IMR-90 (cell line): Measurements from ENCODE around the gene SMYD2. TPM values are rescaled to one million over a fixed set of nuclear protein-coding genes. Genes with fewer than 3 reads are reported as not detected.

Source experiments
- ATAC-seq: fragments of 200-7000 bp; cut with Tn5 transposase; 2 replicates; pipeline ENCODE4 v1.9.1; 2020; ENCODE audit warnings: low read depth, mild to moderate bottlenecking, moderate library complexity
- BruUV-seq: library from RNA; stranded (reverse); fragments of 400-500 nt; replicated peaks from 2 replicates; lab custom pipeline; 2021; lab: Mats Ljungman, UMichigan
- CTCF ChIA-PET: fragments of 300-600 bp; formaldehyde crosslinking; extraction: SDS; loops from one replicate; lab custom pipeline; 2021; ENCODE audit warnings: antibody characterized with exemption; lab: Yijun Ruan, JAX
- POLR2A ChIA-PET: fragments of 300-600 bp; sonication (Branson Sonifier 250); formaldehyde crosslinking; loops from one replicate; lab custom pipeline; 2022; ENCODE audit warnings: antibody characterized with exemption; ENCODE audit not compliant: unreplicated experiment; lab: Charles Lee
- DNase-seq: peaks from one replicate; pipeline ENCODE4 v3.0.0; 2013
- H2AFZ ChIP-seq: replicated peaks from 2 replicates; pipeline ENCODE3; 2013; ENCODE audit warnings: low read length, mild to moderate bottlenecking; ENCODE audit not compliant: poor library complexity
- H2AK5ac ChIP-seq: 2 replicates; pipeline ENCODE4 v1.6.1; 2013; ENCODE audit warnings: low read depth, low read length, inconsistent platforms
- H2AK9ac ChIP-seq: replicated peaks from 2 replicates; pipeline ENCODE3; 2013; ENCODE audit warnings: mild to moderate bottlenecking, low read depth, low read length, moderate library complexity; ENCODE audit not compliant: poor library complexity
- H2BK120ac ChIP-seq: 2 replicates; pipeline ENCODE4 v1.6.1; 2013; ENCODE audit warnings: low read depth, low read length, inconsistent platforms
- H2BK15ac ChIP-seq: 3 replicates; pipeline ENCODE4 v1.6.1; 2013; ENCODE audit warnings: low read depth, low read length, inconsistent platforms
- H2BK20ac ChIP-seq: 2 replicates; pipeline ENCODE4 v1.6.1; 2013; ENCODE audit warnings: low read depth, mild to moderate bottlenecking, inconsistent platforms, low read length, moderate library complexity
- H2BK5ac ChIP-seq: 2 replicates; pipeline ENCODE4 v1.6.1; 2013; ENCODE audit warnings: mild to moderate bottlenecking, low read depth, low read length, inconsistent platforms; ENCODE audit not compliant: poor library complexity, severe bottlenecking
- H3K14ac ChIP-seq: replicated peaks from 2 replicates; pipeline ENCODE4 v1.6.1; 2013; ENCODE audit warnings: low read depth, low read length, inconsistent platforms
- H3K18ac ChIP-seq: 2 replicates; pipeline ENCODE4 v1.6.1; 2013; ENCODE audit warnings: low read depth, low read length, control low read depth
- H3K23ac ChIP-seq: 2 replicates; pipeline ENCODE4 v1.6.1; 2013; ENCODE audit warnings: low read depth, low read length, inconsistent platforms
- H3K27ac ChIP-seq: 2 replicates; pipeline ENCODE4 v1.5.1; 2013; ENCODE audit warnings: mild to moderate bottlenecking, control low read depth, low read length; ENCODE audit not compliant: insufficient read depth
- H3K27me3 ChIP-seq: 2 replicates; pipeline ENCODE4 v1.6.1; 2013; ENCODE audit warnings: low read length; ENCODE audit not compliant: control insufficient read depth, insufficient read depth
- H3K36me3 ChIP-seq: 2 replicates; pipeline ENCODE4 v1.6.1; 2013; ENCODE audit warnings: low read length, mixed read lengths; ENCODE audit not compliant: control insufficient read depth, insufficient read depth
- H3K4ac ChIP-seq: 2 replicates; pipeline ENCODE4 v1.6.1; 2013; ENCODE audit warnings: low read depth, low read length, inconsistent platforms
- H3K4me1 ChIP-seq: 2 replicates; pipeline ENCODE4 v1.6.1; 2013; ENCODE audit warnings: low read length, mixed read lengths; ENCODE audit not compliant: control insufficient read depth, insufficient read depth
- H3K4me2 ChIP-seq: 2 replicates; pipeline ENCODE4 v1.6.1; 2013; ENCODE audit warnings: low read depth, mild to moderate bottlenecking, control low read depth, low read length, moderate library complexity
- H3K4me3 ChIP-seq: 2 replicates; pipeline ENCODE4 v1.5.1; 2013; ENCODE audit warnings: low read depth, mild to moderate bottlenecking, control low read depth, low read length, moderate library complexity; ENCODE audit not compliant: insufficient read depth
- H3K56ac ChIP-seq: 2 replicates; pipeline ENCODE4 v1.6.1; 2013; ENCODE audit warnings: low read length, inconsistent platforms; ENCODE audit not compliant: insufficient read depth; ENCODE audit errors: extremely low read depth
- H3K79me1 ChIP-seq, 2 experiments: 2 replicates each; pipeline ENCODE4 v1.6.1; 2013; ENCODE audit warnings: low read length in 2 of 2, inconsistent platforms in 1 of 2, low read depth in 1 of 2
- H3K9ac ChIP-seq: 2 replicates; pipeline ENCODE4 v1.6.1; 2013; ENCODE audit warnings: low read depth, low read length, control low read depth
- H3K9me1 ChIP-seq: 2 replicates; pipeline ENCODE4 v1.6.1; 2013; ENCODE audit warnings: low read length, inconsistent platforms; ENCODE audit not compliant: insufficient read depth
- H3K9me3 ChIP-seq: 2 replicates; pipeline ENCODE4 v1.6.1; 2013; ENCODE audit warnings: low read length; ENCODE audit not compliant: control insufficient read depth, insufficient read depth
- H4K20me1 ChIP-seq: 2 replicates; pipeline ENCODE4 v1.6.1; 2013; ENCODE audit warnings: low read length, inconsistent platforms; ENCODE audit not compliant: insufficient read depth
- H4K5ac ChIP-seq: 2 replicates; pipeline ENCODE4 v1.6.1; 2013; ENCODE audit warnings: mild to moderate bottlenecking, low read depth, low read length, control low read depth
- H4K8ac ChIP-seq, 2 experiments: 2 replicates each; pipeline ENCODE4 v1.6.1; 2013; ENCODE audit warnings: low read depth in 2 of 2, low read length in 2 of 2, control low read depth in 1 of 2, inconsistent platforms in 1 of 2
- H4K91ac ChIP-seq: 2 replicates; pipeline ENCODE4 v1.6.1; 2013; ENCODE audit warnings: low read depth, low read length, inconsistent platforms; ENCODE audit not compliant: insufficient read depth
- BHLHE40 ChIP-seq: fragments of 150-350 bp; IDR thresholded peaks from 2 replicates; pipeline ENCODE4 v1.6.1; 2016; ENCODE audit warnings: mild to moderate bottlenecking, low read depth, low read length
- CEBPB ChIP-seq: IDR thresholded peaks from 2 replicates; pipeline ENCODE4 v1.6.1; 2012; ENCODE audit warnings: low read depth, low read length, improper control_type of control experiment
- MAZ ChIP-seq: IDR thresholded peaks from 2 replicates; pipeline ENCODE4 v1.6.1; 2012; ENCODE audit warnings: low read depth, mild to moderate bottlenecking, low read length, improper control_type of control experiment, moderate library complexity, borderline replicate concordance
- WGBS, 2 experiments: methylation state at CpG; one replicate each; pipeline versions ENCODE4 v1.1.5 to v1.1.7; 2013; ENCODE audit warnings: missing lambda C conversion rate in 2 of 2; ENCODE audit not compliant: insufficient read length in 1 of 2; ENCODE audit errors: extremely low coverage in 2 of 2; 5-methylcytosine and 5-hydroxymethylcytosine counted together
- dilution Hi-C: fragments of 300-500 bp; cut with HindIII; formaldehyde crosslinking; loops from one replicate; pipeline ENCODE4 v1.14.3; 2018; ENCODE audit warnings: low sequenced_read_pairs; ENCODE audit not compliant: unreplicated experiment
- in situ Hi-C: fragments of 300-500 bp; cut with MboI; formaldehyde crosslinking; loops from 3 replicates; pipeline ENCODE4 v1.14.3; 2019; ENCODE audit warnings: low sequenced_read_pairs, inconsistent platforms, mixed read lengths
- intact Hi-C: fragments of 100-400 bp; cut with micrococcal nuclease; formaldehyde crosslinking; loops from 2 replicates; pipeline ENCODE4 v1.10.0; 2022
- polyA plus RNA-seq, 3 experiments: library from polyadenylated mRNA; depleted of rRNA; stranded (reverse); fragments of >200 nt; gene quantifications; 2 replicates each; pipeline ENCODE4 v1.2.3, GENCODE V29; 2012; ENCODE audit warnings: low replicate concordance in 1 of 3
- total RNA-seq: library from RNA; depleted of rRNA; stranded (reverse); fragments of >200 nt; gene quantifications from 2 replicates; pipeline ENCODE4 v1.2.3, GENCODE V29; 2012
- TF ChIP-seq, protein P1 (sequence below): fragments of 150-350 bp; IDR thresholded peaks from 2 replicates; pipeline ENCODE4 v1.6.1; 2016; ENCODE audit warnings: low read depth, mild to moderate bottlenecking, low read length, moderate library complexity, borderline replicate concordance

SMYD2 gene
- total and polyA plus RNA-seq, 2 of the 4 experiments (the other 2 are of a cell fraction): 32.7 to 61.7 TPM

DNA sequence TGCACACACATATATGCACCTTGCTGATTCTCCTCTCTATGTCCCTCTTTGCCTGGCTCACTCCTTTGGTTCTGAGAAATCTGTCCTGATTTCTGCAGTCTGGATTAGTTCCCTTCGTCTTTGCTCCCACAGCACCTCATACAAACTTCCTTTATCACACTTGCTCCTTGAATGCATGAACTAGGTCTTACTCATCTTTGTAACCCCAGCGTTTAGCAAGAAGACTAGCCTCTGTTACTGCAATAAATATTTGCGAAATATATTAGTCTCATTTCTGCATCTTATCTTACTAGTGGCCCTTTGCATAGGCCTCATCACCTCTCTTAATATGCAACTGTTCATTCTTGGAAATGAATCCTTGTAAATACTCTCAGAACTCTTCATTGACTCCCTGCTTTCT is 11.4 kb downstream of the SMYD2 start:
- dilution Hi-C loops (no loop called here), in situ Hi-C loops (no loop called here), intact Hi-C loops (no loop called here)
- peak overlapping the region; percentile 73; the same call in 1 of the 2 replicates for H3K4me2 ChIP-seq
- H4K91ac ChIP-seq: no peak overlapping the region
- ChIA-PET POLR2A (no interaction called here), CTCF (interaction anchor here (0.6 to 1.2 kb wide), 3 partner anchors 8 to 41 kb away, joined by 3 to 4 read pairs (median 3); partner anchors contain the start of gene SMYD2)
- peaks cover 2% of the 10 kb centered on the region; the same call in 1 of the 2 replicates for H4K20me1 ChIP-seq
- H3K27me3 ChIP-seq: no peaks in the 10 kb centered on the region
- no peak overlapping the region for H2AK9ac ChIP-seq
- peaks cover 6% of the 10 kb centered on the region; the same call in 1 of the 2 replicates for H3K4me1 ChIP-seq
- peaks cover 19 to 32% of the 10 kb centered on the region in 2 experiments; a peak in 3 of 4 replicates for H3K79me1 ChIP-seq
- no TSS peak for BruUV-seq
- H3K9me3 ChIP-seq: no peaks in the 10 kb centered on the region
- DNase-seq: peak; percentile 53
- H2AK5ac ChIP-seq: no peak overlapping the region
- H3K36me3 ChIP-seq: no peaks in the 10 kb centered on the region
- no peak overlapping the region for H3K14ac ChIP-seq
- no peak overlapping the region for H3K27ac ChIP-seq
- no peak overlapping the region for H3K4me3 ChIP-seq
- no peak overlapping the region for H2AFZ ChIP-seq
- H2BK20ac ChIP-seq: 0 out of 2 replicates have a peak overlapping the region, but pooled peaks have one; percentile 9
- no peak overlapping the region for H4K8ac ChIP-seq
- peak; percentile 37 for ATAC-seq
- H3K23ac ChIP-seq: no peak overlapping the region
- no peak overlapping the region for H3K4ac ChIP-seq
- no peak overlapping the region for H2BK5ac ChIP-seq
- WGBS, 2 experiments: 53% methylated on average over 3 of the region's 3 CpGs; no CpG with 5 or more reads in 1 of the 2 experiments
- no peak overlapping the region for H3K56ac ChIP-seq
- TF ChIP-seq MAZ (no peak), BHLHE40 (no peak), CEBPB (peak; percentile 82)
- TF ChIP-seq, protein P1, sequence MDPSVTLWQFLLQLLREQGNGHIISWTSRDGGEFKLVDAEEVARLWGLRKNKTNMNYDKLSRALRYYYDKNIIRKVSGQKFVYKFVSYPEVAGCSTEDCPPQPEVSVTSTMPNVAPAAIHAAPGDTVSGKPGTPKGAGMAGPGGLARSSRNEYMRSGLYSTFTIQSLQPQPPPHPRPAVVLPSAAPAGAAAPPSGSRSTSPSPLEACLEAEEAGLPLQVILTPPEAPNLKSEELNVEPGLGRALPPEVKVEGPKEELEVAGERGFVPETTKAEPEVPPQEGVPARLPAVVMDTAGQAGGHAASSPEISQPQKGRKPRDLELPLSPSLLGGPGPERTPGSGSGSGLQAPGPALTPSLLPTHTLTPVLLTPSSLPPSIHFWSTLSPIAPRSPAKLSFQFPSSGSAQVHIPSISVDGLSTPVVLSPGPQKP: no peak
- no peak overlapping the region for H2BK120ac ChIP-seq
- H2BK15ac ChIP-seq: no peak overlapping the region
- no peak overlapping the region for H3K9ac ChIP-seq
- no peak overlapping the region for H3K18ac ChIP-seq
- no peaks in the 10 kb centered on the region; the same call in 1 of the 2 replicates for H3K9me1 ChIP-seq
- H4K5ac ChIP-seq: no peak overlapping the region
